DOHH2 (cell line): ENCODE results near the gene GNLY.

ENCODE experiments used
- H3F3A ChIP-seq: fragments of 200-600 bp; sonication (generic), shearing (Covaris generic); 2 replicates; pipeline ENCODE4 v1.6.0; 2016; ENCODE audit warnings: antibody characterized with exemption, mild to moderate bottlenecking; ENCODE audit not compliant: control insufficient read depth, insufficient read depth
- H3K27ac ChIP-seq: fragments of 200-600 bp; sonication (generic); 2 replicates; pipeline ENCODE4 v1.5.1; 2014; ENCODE audit warnings: low read depth, mild to moderate bottlenecking, low read length, moderate library complexity
- H3K27me3 ChIP-seq: fragments of 200-600 bp; sonication (generic); 2 replicates; pipeline ENCODE4 v1.6.1; 2014; ENCODE audit warnings: mild to moderate bottlenecking, low read length, mixed read lengths; ENCODE audit not compliant: control insufficient read depth
- H3K36me3 ChIP-seq: fragments of 200-600 bp; sonication (generic); 2 replicates; pipeline ENCODE4 v1.6.1; 2014; ENCODE audit warnings: mild to moderate bottlenecking, low read length, moderate library complexity, mixed read lengths; ENCODE audit not compliant: control insufficient read depth
- H3K4me1 ChIP-seq: fragments of 200-600 bp; sonication (generic); 2 replicates; pipeline ENCODE4 v1.6.1; 2014; ENCODE audit warnings: mild to moderate bottlenecking, low read length, mixed read lengths; ENCODE audit not compliant: control insufficient read depth
- H3K4me2 ChIP-seq: fragments of 200-600 bp; sonication (generic); 2 replicates; pipeline ENCODE4 v1.6.0; 2014; ENCODE audit warnings: mild to moderate bottlenecking, low read length, moderate library complexity
- H3K4me3 ChIP-seq: fragments of 200-600 bp; sonication (generic); 2 replicates; pipeline ENCODE4 v1.5.1; 2014; ENCODE audit warnings: mild to moderate bottlenecking, low read length, mixed read lengths
- H3K79me2 ChIP-seq: fragments of 200-600 bp; sonication (generic); 2 replicates; pipeline ENCODE4 v1.6.1; 2014; ENCODE audit warnings: mild to moderate bottlenecking, low read length, mixed read lengths; ENCODE audit not compliant: control insufficient read depth
- H3K9me2 ChIP-seq: fragments of 200-600 bp; sonication (generic); replicated peaks from 2 replicates; pipeline ENCODE4 v1.6.1; 2014; ENCODE audit warnings: mild to moderate bottlenecking, low read length, mixed read lengths; ENCODE audit not compliant: control insufficient read depth
- H3K9me3 ChIP-seq: fragments of 200-600 bp; sonication (generic); 2 replicates; pipeline ENCODE4 v1.6.1; 2014; ENCODE audit warnings: antibody characterized with exemption, low read length, mixed read lengths; ENCODE audit not compliant: control insufficient read depth, insufficient read depth
- H4K20me1 ChIP-seq: fragments of 200-600 bp; sonication (generic); 2 replicates; pipeline ENCODE4 v1.6.0; 2014; ENCODE audit warnings: low read depth, mild to moderate bottlenecking, antibody characterized with exemption, low read length, moderate library complexity; ENCODE audit not compliant: control insufficient read depth, insufficient read depth
- CTCF ChIP-seq: fragments of 200-600 bp; sonication (generic); IDR thresholded peaks from one replicate; pipeline ENCODE4 v1.5.1; 2014; ENCODE audit warnings: antibody characterized with exemption, mild to moderate bottlenecking, low read depth, low read length; ENCODE audit not compliant: poor library complexity, severe bottlenecking
- EZH2phosphoT487 ChIP-seq: fragments of 200-600 bp; sonication (generic); IDR thresholded peaks from 2 replicates; pipeline ENCODE4 v1.6.1; 2017; ENCODE audit warnings: borderline replicate concordance, mild to moderate bottlenecking, antibody characterized with exemption, low read length, moderate library complexity, mixed read lengths

Gene GNLY

GRCh38 chr2:85673716-85674375 is 20.3 kb upstream of the GNLY start:
- Histone ChIP-seq H3K4me1 (no peaks in the 10 kb centered on the region), H3K4me2 (no peak overlapping the region), H4K20me1 (no peaks in the 10 kb centered on the region), H3K36me3 (no peaks in the 10 kb centered on the region), H3K4me3 (no peak overlapping the region), H3K9me3 (no peaks in the 10 kb centered on the region), H3K79me2 (no peaks in the 10 kb centered on the region), H3K27ac (no peak overlapping the region), H3K27me3 (peaks cover 2% of the 10 kb centered on the region; the same call in 1 of the 2 replicates), H3K9me2 (no peaks in the 10 kb centered on the region), H3F3A (no peaks in the 10 kb centered on the region)
- TF ChIP-seq CTCF, result no peak
- no peak for TF ChIP-seq EZH2phosphoT487

- Histone ChIP-seq H3K4me3 (no peak overlapping the region), H3K79me2 (no peaks in the 10 kb centered on the region), H3K9me2 (no peaks in the 10 kb centered on the region), H3F3A (no peaks in the 10 kb centered on the region), H3K36me3 (no peaks in the 10 kb centered on the region), H3K27ac (no peak overlapping the region), H4K20me1 (no peaks in the 10 kb centered on the region), H3K4me2 (no peak overlapping the region), H3K27me3 (peaks cover 2% of the 10 kb centered on the region; the same call in 1 of the 2 replicates), H3K9me3 (no peaks in the 10 kb centered on the region), H3K4me1 (no peaks in the 10 kb centered on the region)
- no peak for TF ChIP-seq EZH2phosphoT487
- no peak for TF ChIP-seq CTCF
These were observed 19.7 kb upstream of the GNLY start for GRCh38 chr2:85674417-85674816.

GRCh38 chr2:85675427-85675826 is 18.7 kb upstream of the GNLY start:
- Histone ChIP-seq H3F3A (no peaks in the 10 kb centered on the region), H3K4me1 (no peaks in the 10 kb centered on the region), H3K4me3 (no peak overlapping the region)

More at GRCh38 chr2:85675427-85675826, 18.7 kb upstream of the GNLY start:
- Histone ChIP-seq H3K36me3 (no peaks in the 10 kb centered on the region), H3K27ac (no peak overlapping the region), H3K9me3 (no peaks in the 10 kb centered on the region), H4K20me1 (no peaks in the 10 kb centered on the region), H3K79me2 (no peaks in the 10 kb centered on the region), H3K4me2 (no peak overlapping the region), H3K9me2 (no peaks in the 10 kb centered on the region), H3K27me3 (peaks cover 2% of the 10 kb centered on the region; the same call in 1 of the 2 replicates)
- TF ChIP-seq EZH2phosphoT487 (no peak), CTCF (no peak)
